OCI-LY7 (cell line): Measurements from ENCODE around the gene CAPN5. TPM values are rescaled to one million over a fixed set of nuclear protein-coding genes. Genes with fewer than 3 reads are reported as not detected.

ENCODE experiments used
- BruUV-seq: library from RNA; stranded (reverse); fragments of 400-500 nt; replicated peaks from 2 replicates; lab custom pipeline; 2021; lab: Mats Ljungman, UMichigan
- CTCF ChIA-PET: fragments of 300-600 bp; sonication (Branson Sonifier 250); formaldehyde crosslinking; loops from one replicate; lab custom pipeline; 2022; ENCODE audit warnings: antibody characterized with exemption; ENCODE audit not compliant: unreplicated experiment; lab: Charles Lee
- POLR2A ChIA-PET: fragments of 300-600 bp; sonication (Branson Sonifier 250); formaldehyde crosslinking; loops from one replicate; lab custom pipeline; 2022; ENCODE audit warnings: antibody characterized with exemption; lab: Charles Lee
- DNase-seq: peaks from one replicate; pipeline ENCODE4 v3.0.0-alpha.2; 2015; ENCODE audit warnings: low spot score
- H2AFZ ChIP-seq: fragments of 200-600 bp; sonication (generic), shearing (Covaris generic); 2 replicates; pipeline ENCODE4 v1.6.1; 2014; ENCODE audit warnings: mild to moderate bottlenecking, antibody characterized with exemption, low read length, moderate library complexity
- H3K27ac ChIP-seq: fragments of 200-600 bp; sonication (generic); 2 replicates; pipeline ENCODE4 v1.5.1; 2014; ENCODE audit warnings: mixed run types, low read depth, mild to moderate bottlenecking, moderate library complexity, low read length, inconsistent platforms; ENCODE audit not compliant: poor library complexity, severe bottlenecking
- H3K36me3 ChIP-seq: fragments of 200-600 bp; sonication (generic); 2 replicates; pipeline ENCODE4 v1.6.1; 2014; ENCODE audit warnings: mild to moderate bottlenecking, antibody characterized with exemption, low read length, moderate library complexity, mixed read lengths; ENCODE audit not compliant: insufficient read depth
- H3K4me1 ChIP-seq: fragments of 200-600 bp; sonication (generic); 2 replicates; pipeline ENCODE4 v1.5.1; 2014; ENCODE audit warnings: mild to moderate bottlenecking, low read length; ENCODE audit not compliant: insufficient read depth, poor library complexity, severe bottlenecking
- H3K4me2 ChIP-seq: fragments of 200-600 bp; sonication (generic); 2 replicates; pipeline ENCODE4 v1.6.1; 2014; ENCODE audit warnings: mild to moderate bottlenecking, low read length
- H3K4me3 ChIP-seq: fragments of 200-600 bp; sonication (generic); 2 replicates; pipeline ENCODE4 v1.5.1; 2014; ENCODE audit warnings: mild to moderate bottlenecking, low read depth, low read length; ENCODE audit not compliant: poor library complexity, severe bottlenecking
- H3K79me2 ChIP-seq: fragments of 200-600 bp; sonication (generic); 2 replicates; pipeline ENCODE4 v1.6.1; 2016; ENCODE audit warnings: low read depth, mild to moderate bottlenecking, low read length, moderate library complexity, mixed read lengths; ENCODE audit not compliant: insufficient read depth
- H3K9me2 ChIP-seq: fragments of 200-600 bp; sonication (generic); 2 replicates; pipeline ENCODE4 v1.6.1; 2016; ENCODE audit warnings: mild to moderate bottlenecking, low read length, mixed read lengths; ENCODE audit not compliant: insufficient read depth
- H3K9me3 ChIP-seq: fragments of 200-600 bp; sonication (generic); 2 replicates; pipeline ENCODE4 v1.6.1; 2014; ENCODE audit warnings: mild to moderate bottlenecking, mixed run types, low read length, mixed read lengths
- H4K20me1 ChIP-seq: fragments of 200-600 bp; sonication (generic); 2 replicates; pipeline ENCODE4 v1.6.1; 2014; ENCODE audit warnings: mild to moderate bottlenecking, antibody characterized with exemption, low read length, moderate library complexity, mixed read lengths; ENCODE audit not compliant: insufficient read depth
- EZH2phosphoT487 ChIP-seq: fragments of 200-600 bp; sonication (generic); IDR thresholded peaks from 2 replicates; pipeline ENCODE4 v1.6.1; 2018; ENCODE audit warnings: low read depth, borderline replicate concordance, mild to moderate bottlenecking, mixed run types, antibody characterized with exemption, low read length, moderate library complexity, mixed read lengths
- intact Hi-C: fragments of 100-400 bp; cut with micrococcal nuclease; formaldehyde crosslinking; loops from one replicate; pipeline ENCODE4 v1.10.0; 2022; ENCODE audit not compliant: unreplicated experiment
- total RNA-seq, 2 experiments: library from RNA; depleted of rRNA in 1 of 2; stranded (reverse); fragments of >200 nt in 1 of 2; shearing (Covaris generic) in 1 of 2; gene quantifications; 2 replicates each; pipeline ENCODE4 v1.2.3, GENCODE V29; 2014 to 2022
- TF ChIP-seq, protein P1 (sequence below): fragments of 200-600 bp; sonication (generic); conservative IDR thresholded peaks from 2 replicates; pipeline ENCODE4 v1.5.1; 2014; ENCODE audit warnings: mild to moderate bottlenecking, antibody characterized with exemption, low read length, moderate library complexity, mixed read lengths

Gene CAPN5
- total RNA-seq, 2 experiments from 2014 or later = 1.4 to 1.5 TPM

DNA sequence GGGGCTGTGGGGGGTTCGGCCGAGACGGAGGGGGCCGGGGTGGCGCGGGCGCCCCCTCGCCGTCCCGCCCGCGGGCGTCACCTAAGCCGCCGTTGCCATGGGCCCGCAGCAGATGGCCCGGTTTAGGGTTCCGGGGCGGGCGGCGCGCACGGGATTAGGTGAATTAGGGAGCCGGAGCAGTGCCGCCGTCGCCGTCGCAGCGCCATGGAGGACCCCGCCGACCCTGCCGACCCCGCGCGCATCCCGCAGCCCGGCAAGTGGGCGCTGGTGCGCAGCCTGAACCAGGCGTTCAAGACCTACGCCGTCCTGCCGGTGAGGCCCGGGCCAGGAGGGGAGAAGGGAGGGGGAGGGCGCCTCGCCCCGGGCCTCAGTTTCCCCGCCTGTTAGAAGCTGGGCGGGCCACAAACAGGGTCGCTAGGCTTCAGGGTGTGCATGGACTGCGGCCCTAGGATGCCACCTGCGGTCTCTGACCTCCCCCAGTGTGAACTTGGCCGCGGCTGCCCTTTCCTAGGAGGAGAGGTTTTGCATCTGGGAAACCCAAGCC, 71.4 kb downstream of the CAPN5 start:
- TF ChIP-seq, protein P1, sequence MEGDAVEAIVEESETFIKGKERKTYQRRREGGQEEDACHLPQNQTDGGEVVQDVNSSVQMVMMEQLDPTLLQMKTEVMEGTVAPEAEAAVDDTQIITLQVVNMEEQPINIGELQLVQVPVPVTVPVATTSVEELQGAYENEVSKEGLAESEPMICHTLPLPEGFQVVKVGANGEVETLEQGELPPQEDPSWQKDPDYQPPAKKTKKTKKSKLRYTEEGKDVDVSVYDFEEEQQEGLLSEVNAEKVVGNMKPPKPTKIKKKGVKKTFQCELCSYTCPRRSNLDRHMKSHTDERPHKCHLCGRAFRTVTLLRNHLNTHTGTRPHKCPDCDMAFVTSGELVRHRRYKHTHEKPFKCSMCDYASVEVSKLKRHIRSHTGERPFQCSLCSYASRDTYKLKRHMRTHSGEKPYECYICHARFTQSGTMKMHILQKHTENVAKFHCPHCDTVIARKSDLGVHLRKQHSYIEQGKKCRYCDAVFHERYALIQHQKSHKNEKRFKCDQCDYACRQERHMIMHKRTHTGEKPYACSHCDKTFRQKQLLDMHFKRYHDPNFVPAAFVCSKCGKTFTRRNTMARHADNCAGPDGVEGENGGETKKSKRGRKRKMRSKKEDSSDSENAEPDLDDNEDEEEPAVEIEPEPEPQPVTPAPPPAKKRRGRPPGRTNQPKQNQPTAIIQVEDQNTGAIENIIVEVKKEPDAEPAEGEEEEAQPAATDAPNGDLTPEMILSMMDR = no peak
- TF ChIP-seq EZH2phosphoT487 = no peak
- Histone ChIP-seq H3K4me2 (no peak overlapping the region), H3K4me3 (no peak overlapping the region), H2AFZ (no peak overlapping the region), H3K9me2 (no peaks in the 10 kb centered on the region), H3K9me3 (no peaks in the 10 kb centered on the region), H3K79me2 (no peaks in the 10 kb centered on the region), H3K4me1 (no peaks in the 10 kb centered on the region), H3K36me3 (no peaks in the 10 kb centered on the region), H4K20me1 (no peaks in the 10 kb centered on the region), H3K27ac (no peak overlapping the region)
- DNase-seq = no peak
- BruUV-seq = no TSS peak
- POLR2A ChIA-PET = no interaction called here
- CTCF ChIA-PET = no interaction called here
- intact Hi-C loops = no loop called here

GRCh38 chr11:77139201-77139600, 72.4 kb downstream of the CAPN5 start:
- Histone ChIP-seq H3K9me3 (no peaks in the 10 kb centered on the region), H3K36me3 (no peaks in the 10 kb centered on the region), H4K20me1 (no peaks in the 10 kb centered on the region), H3K4me2 (no peak overlapping the region), H3K9me2 (no peaks in the 10 kb centered on the region), H2AFZ (no peak overlapping the region), H3K4me1 (no peaks in the 10 kb centered on the region), H3K79me2 (no peaks in the 10 kb centered on the region), H3K4me3 (no peak overlapping the region), H3K27ac (no peak overlapping the region)
- intact Hi-C loops = no loop called here
- DNase-seq = no peak
- BruUV-seq = no TSS peak
- TF ChIP-seq EZH2phosphoT487 = no peak
- TF ChIP-seq, protein P1 = no peak
- ChIA-PET CTCF (no interaction called here), POLR2A (no interaction called here)

- no peak for DNase-seq
- Histone ChIP-seq H3K27ac (no peak overlapping the region), H3K79me2 (no peaks in the 10 kb centered on the region), H3K4me3 (no peak overlapping the region), H3K9me3 (no peaks in the 10 kb centered on the region), H3K4me1 (no peaks in the 10 kb centered on the region), H3K36me3 (no peaks in the 10 kb centered on the region), H3K4me2 (no peak overlapping the region), H3K9me2 (no peaks in the 10 kb centered on the region), H4K20me1 (no peaks in the 10 kb centered on the region), H2AFZ (no peak overlapping the region)
- TF ChIP-seq EZH2phosphoT487 = no peak
- TF ChIP-seq, protein P1 = no peak
- BruUV-seq = no TSS peak
- intact Hi-C loops = no loop called here
- CTCF ChIA-PET = no interaction called here
- POLR2A ChIA-PET = no interaction called here
Measured at GRCh38 chr11:77140231-77140851, 73.6 kb downstream of the CAPN5 start.
